ENCODE results near the gene SNAP29. TPM values are rescaled to one million over a fixed set of nuclear protein-coding genes. Genes with fewer than 3 reads are reported as not detected.
"Not testable (repeated sequence)": the region's sequence is repeated elsewhere in the genome, so short reads cannot be mapped to it uniquely, and the experiment has no call there.

Gene SNAP29
- total and polyA plus RNA-seq, 8 donors, result 8.8 to 24.0 (median 15.6) TPM

- DNase-seq, result no peak
- no peak overlapping the region for H3K4me3 ChIP-seq
- no peaks in the 10 kb centered on the region for H3K9me3 ChIP-seq
- intact Hi-C loops (cut with DNase I; ENCODE audit: low total_unique reads), result no loop called here
- H3K4me1 ChIP-seq, result peaks cover 0 to 12% (median 0%) of the 10 kb centered on the region in 4 donors
- H3K27ac ChIP-seq, result no peak overlapping the region
- WGBS, 5 donors, result 95 to 100% (median 98%) methylated on average over 6 of the region's 6 CpGs
- TF ChIP-seq POLR2AphosphoS5 (IDR thresholded peaks at IDR 0.05) (no peak), CTCF (IDR thresholded peaks at IDR 0.05) (no peak), EP300 (IDR thresholded peaks at IDR 0.05) (no peak), POLR2A (IDR thresholded peaks at IDR 0.05) (no peak)
- H3K36me3 ChIP-seq, result peaks cover 25 to 62% (median 58%) of the 10 kb centered on the region in 4 donors
- H3K27me3 ChIP-seq, result no peaks in the 10 kb centered on the region
Measured at GRCh38 chr22:20833225-20833665, 25.6 kb upstream of the SNAP29 start.

GRCh38 chr22:20834206-20834605 is 24.6 kb upstream of the SNAP29 start:
- Histone ChIP-seq H3K4me3 (no peak overlapping the region), H3K27ac (no peak overlapping the region), H3K9me3 (no peaks in the 10 kb centered on the region), H3K36me3 (peaks cover 25 to 52% (median 49%) of the 10 kb centered on the region in 4 donors), H3K27me3 (no peaks in the 10 kb centered on the region), H3K4me1 (peaks cover 0 to 12% (median 0%) of the 10 kb centered on the region in 4 donors)
- DNase-seq, result peak in 1 of 2 donors; percentile 58
- intact Hi-C loops (cut with DNase I; ENCODE audit: low total_unique reads), result no loop called here
- TF ChIP-seq EP300 (IDR thresholded peaks at IDR 0.05) (no peak), POLR2AphosphoS5 (IDR thresholded peaks at IDR 0.05) (no peak), CTCF (IDR thresholded peaks at IDR 0.05) (no peak)
- 81 to 95% (median 86%) methylated on average over 3 of the region's 3 CpGs for WGBS, 5 donors

GRCh38 chr22:20834725-20835124 is 24.1 kb upstream of the SNAP29 start:
- 91 to 100% (median 98%) methylated on average over 3 of the region's 3 CpGs for WGBS, 5 donors
- no peak for TF ChIP-seq EP300 (IDR thresholded peaks at IDR 0.05)
- no peak for TF ChIP-seq POLR2AphosphoS5 (IDR thresholded peaks at IDR 0.05)
- no peak for TF ChIP-seq POLR2A (IDR thresholded peaks at IDR 0.05)
- TF ChIP-seq CTCF (IDR thresholded peaks at IDR 0.05), result no peak
- no peak overlapping the region for H3K4me3 ChIP-seq
- H3K36me3 ChIP-seq, result peaks cover 25 to 51% (median 49%) of the 10 kb centered on the region in 4 donors
- peaks cover 0 to 12% (median 0%) of the 10 kb centered on the region in 4 donors for H3K4me1 ChIP-seq
- no peaks in the 10 kb centered on the region for H3K9me3 ChIP-seq
- no peaks in the 10 kb centered on the region for H3K27me3 ChIP-seq
- no peak for DNase-seq
- intact Hi-C loops (cut with DNase I; ENCODE audit: low total_unique reads), result no loop called here
- no peak overlapping the region for H3K27ac ChIP-seq

GRCh38 chr22:20836987-20837823 is 21.6 kb upstream of the SNAP29 start:
- no peak overlapping the region for H3K4me3 ChIP-seq
- TF ChIP-seq CTCF (IDR thresholded peaks at IDR 0.05) (no peak), POLR2AphosphoS5 (IDR thresholded peaks at IDR 0.05) (no peak), POLR2A (IDR thresholded peaks at IDR 0.05) (no peak), EP300 (IDR thresholded peaks at IDR 0.05) (no peak)
- 90 to 100% (median 96%) methylated on average over 2 of the region's 2 CpGs for WGBS, 5 donors
- no peaks in the 10 kb centered on the region for H3K9me3 ChIP-seq
- DNase-seq, result no peak
- intact Hi-C loops (cut with DNase I; ENCODE audit: low total_unique reads), result no loop called here
- H3K27ac ChIP-seq, result no peak overlapping the region
- peaks cover under 1 to 27% (median 11%) of the 10 kb centered on the region in 4 donors for H3K4me1 ChIP-seq
- H3K36me3 ChIP-seq, result peaks cover 18 to 28% (median 24%) of the 10 kb centered on the region in 4 donors
- H3K27me3 ChIP-seq, result no peaks in the 10 kb centered on the region

GRCh38 chr22:20839354-20839753 is 19.5 kb upstream of the SNAP29 start:
- 96 to 98% (median 97%) methylated on average over 10 of the region's 10 CpGs for WGBS, 5 donors
- intact Hi-C loops (cut with DNase I; ENCODE audit: low total_unique reads); DNase-seq: not testable (repeated sequence)

More at GRCh38 chr22:20839354-20839753, 19.5 kb upstream of the SNAP29 start:
- not testable (repeated sequence) for H3K4me3 ChIP-seq, H3K9me3 ChIP-seq, H3K27me3 ChIP-seq, H3K27ac ChIP-seq, H3K36me3 ChIP-seq
- peaks cover 6 to 39% (median 20%) of the 10 kb centered on the region in 4 donors for H3K4me1 ChIP-seq

All from stomach (tissue), 9 donors.